ENCODE measurements around the gene FMN1. TPM values are rescaled to one million over a fixed set of nuclear protein-coding genes. Genes with fewer than 3 reads are reported as not detected.

FMN1 gene
- polyA plus RNA-seq, 3 donors = 0.28 to 3.7 (median 0.34) TPM

DNA sequence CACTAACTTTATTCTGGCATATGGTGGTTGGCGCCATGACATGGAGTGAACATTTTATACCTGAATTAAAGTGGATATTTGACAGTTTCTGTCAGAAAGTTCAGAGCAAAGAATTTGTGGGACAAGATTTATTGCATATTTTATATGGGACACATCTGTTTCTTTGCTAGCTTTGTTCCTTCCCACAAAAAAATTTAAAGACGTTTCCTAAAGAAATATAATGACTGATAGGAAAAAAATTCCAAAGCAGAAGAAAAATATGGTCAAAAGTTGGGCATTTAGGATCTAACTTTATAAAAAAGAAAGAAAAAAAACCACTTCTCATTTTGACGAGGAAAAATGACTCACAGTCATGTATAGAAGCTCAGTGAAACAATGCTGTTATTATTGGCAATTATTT is 375.1 kb downstream of the FMN1 start:
- peaks cover 0 to 2% of the 10 kb centered on the region in 2 donors for H3K27me3 ChIP-seq (ENCODE audit: control insufficient read depth in 2 of 2, insufficient read depth in 2 of 2, low read length in 2 of 2)
- H3K9ac ChIP-seq (ENCODE audit: insufficient read depth, low read length, poor library complexity, severe bottlenecking) = no peak overlapping the region
- H3K9me3 Mint-ChIP-seq = peaks cover 0 to 3% (median 0%) of the 10 kb centered on the region in 7 donors
- TF ChIP-seq, protein P1, sequence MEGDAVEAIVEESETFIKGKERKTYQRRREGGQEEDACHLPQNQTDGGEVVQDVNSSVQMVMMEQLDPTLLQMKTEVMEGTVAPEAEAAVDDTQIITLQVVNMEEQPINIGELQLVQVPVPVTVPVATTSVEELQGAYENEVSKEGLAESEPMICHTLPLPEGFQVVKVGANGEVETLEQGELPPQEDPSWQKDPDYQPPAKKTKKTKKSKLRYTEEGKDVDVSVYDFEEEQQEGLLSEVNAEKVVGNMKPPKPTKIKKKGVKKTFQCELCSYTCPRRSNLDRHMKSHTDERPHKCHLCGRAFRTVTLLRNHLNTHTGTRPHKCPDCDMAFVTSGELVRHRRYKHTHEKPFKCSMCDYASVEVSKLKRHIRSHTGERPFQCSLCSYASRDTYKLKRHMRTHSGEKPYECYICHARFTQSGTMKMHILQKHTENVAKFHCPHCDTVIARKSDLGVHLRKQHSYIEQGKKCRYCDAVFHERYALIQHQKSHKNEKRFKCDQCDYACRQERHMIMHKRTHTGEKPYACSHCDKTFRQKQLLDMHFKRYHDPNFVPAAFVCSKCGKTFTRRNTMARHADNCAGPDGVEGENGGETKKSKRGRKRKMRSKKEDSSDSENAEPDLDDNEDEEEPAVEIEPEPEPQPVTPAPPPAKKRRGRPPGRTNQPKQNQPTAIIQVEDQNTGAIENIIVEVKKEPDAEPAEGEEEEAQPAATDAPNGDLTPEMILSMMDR (IDR thresholded peaks at IDR 0.05) = no peak
- no peaks in the 10 kb centered on the region for H3K4me1 ChIP-seq (ENCODE audit: control insufficient read depth in 1 of 2, insufficient read depth in 2 of 2, low read length in 2 of 2)
- no peak overlapping the region for H2AFZ ChIP-seq (ENCODE audit: insufficient read depth, low read depth, low read length, poor library complexity, severe bottlenecking)
- intact Hi-C loops (cut with micrococcal nuclease) = no loop called here
- H3K27me3 Mint-ChIP-seq (ENCODE audit: low read depth in 3 of 3) = peaks cover 0 to 4% (median 2%) of the 10 kb centered on the region in 3 donors
- H3K4me2 ChIP-seq (replicated peaks; ENCODE audit: extremely low read depth, low read length, poor library complexity, severe bottlenecking) = no peak overlapping the region
- no peaks in the 10 kb centered on the region for H3K79me2 ChIP-seq (ENCODE audit: insufficient read depth, low read length)
- DNase-seq = no peak
- H3K36me3 Mint-ChIP-seq = no peaks in the 10 kb centered on the region
- no peak overlapping the region for H3K27ac Mint-ChIP-seq
- H3K9me3 ChIP-seq (replicated peaks in 1 of 2; ENCODE audit: control insufficient read depth in 1 of 2, insufficient read depth in 1 of 2, low read length in 2 of 2) = no peaks in the 10 kb centered on the region
- no CpG with 5 or more reads among the region's 3 CpGs for WGBS (ENCODE audit: insufficient coverage)
- no peak overlapping the region for H3K4me3 ChIP-seq (replicated peaks in 1 of 3; ENCODE audit: low read depth in 2 of 3, low read length in 3 of 3)
- no peak overlapping the region for H3K4me3 Mint-ChIP-seq
- no peaks in the 10 kb centered on the region for H3K4me1 Mint-ChIP-seq
- no peaks in the 10 kb centered on the region for H3K36me3 ChIP-seq (replicated peaks in 1 of 2; ENCODE audit: control insufficient read depth in 1 of 2, insufficient read depth in 2 of 2, low read length in 2 of 2)
- no peaks in the 10 kb centered on the region for H4K20me1 ChIP-seq (ENCODE audit: insufficient read depth, low read length)
- H3K27ac ChIP-seq (ENCODE audit: low read depth in 1 of 2, low read length in 2 of 2) = no peak overlapping the region

DNA sequence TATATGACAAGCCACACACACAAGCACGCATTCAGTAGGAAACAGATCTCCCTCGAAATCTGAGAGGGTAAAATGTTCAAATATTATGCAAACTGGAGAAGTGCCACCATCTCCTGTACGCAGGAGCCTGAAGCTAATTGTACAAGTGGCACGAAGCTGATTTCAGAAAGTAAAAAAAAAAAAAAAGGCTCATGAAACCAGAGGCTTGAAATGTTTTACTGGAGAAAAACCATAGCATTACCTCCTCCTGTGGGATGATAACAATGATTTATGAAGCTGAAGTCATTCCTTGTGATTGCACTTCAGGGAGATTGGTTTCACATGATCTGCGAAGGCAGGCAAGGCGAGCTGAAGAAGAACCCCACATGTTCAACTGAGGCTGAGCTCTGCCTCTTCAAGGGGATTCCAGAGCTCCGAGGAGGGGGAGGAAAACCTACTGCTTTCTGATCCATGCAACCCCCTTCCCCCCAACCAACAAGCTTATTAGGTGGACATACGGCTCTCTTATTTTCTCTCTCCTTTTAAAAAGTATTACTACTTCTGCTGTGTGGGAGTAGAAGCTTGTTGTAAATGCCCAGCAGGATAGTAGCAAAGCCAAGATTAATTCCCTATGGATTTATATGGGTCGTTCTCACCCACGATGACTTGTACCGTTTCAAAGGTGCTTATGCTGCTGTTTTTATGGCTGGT is 375.6 kb downstream of the FMN1 start:
- Mint-ChIP-seq H3K9me3 (peaks cover 0 to 3% (median 0%) of the 10 kb centered on the region in 7 donors), H3K27me3 (ENCODE audit: low read depth in 3 of 3) (peaks cover 0 to 4% (median 2%) of the 10 kb centered on the region in 3 donors), H3K4me3 (no peak overlapping the region), H3K4me1 (no peaks in the 10 kb centered on the region), H3K36me3 (no peaks in the 10 kb centered on the region), H3K27ac (no peak overlapping the region)
- TF ChIP-seq, protein P1 (IDR thresholded peaks at IDR 0.05) = no peak
- H3K4me2 ChIP-seq (replicated peaks; ENCODE audit: extremely low read depth, low read length, poor library complexity, severe bottlenecking) = no peak overlapping the region
- H3K27ac ChIP-seq (ENCODE audit: low read depth in 1 of 2, low read length in 2 of 2) = no peak overlapping the region
- no peaks in the 10 kb centered on the region for H3K36me3 ChIP-seq (replicated peaks in 1 of 2; ENCODE audit: control insufficient read depth in 1 of 2, insufficient read depth in 2 of 2, low read length in 2 of 2)
- H3K4me1 ChIP-seq (ENCODE audit: control insufficient read depth in 1 of 2, insufficient read depth in 2 of 2, low read length in 2 of 2) = no peaks in the 10 kb centered on the region
- intact Hi-C loops (cut with micrococcal nuclease) = no loop called here
- H3K4me3 ChIP-seq (replicated peaks in 1 of 3; ENCODE audit: low read depth in 2 of 3, low read length in 3 of 3) = no peak overlapping the region
- no peak for DNase-seq
- no peaks in the 10 kb centered on the region for H3K9me3 ChIP-seq (replicated peaks in 1 of 2; ENCODE audit: control insufficient read depth in 1 of 2, insufficient read depth in 1 of 2, low read length in 2 of 2)
- H3K27me3 ChIP-seq (ENCODE audit: control insufficient read depth in 2 of 2, insufficient read depth in 2 of 2, low read length in 2 of 2) = peaks cover 0 to 2% of the 10 kb centered on the region in 2 donors
- no peaks in the 10 kb centered on the region for H3K79me2 ChIP-seq (ENCODE audit: insufficient read depth, low read length)
- H3K9ac ChIP-seq (ENCODE audit: insufficient read depth, low read length, poor library complexity, severe bottlenecking) = no peak overlapping the region
- no peak overlapping the region for H2AFZ ChIP-seq (ENCODE audit: insufficient read depth, low read depth, low read length, poor library complexity, severe bottlenecking)
- no peaks in the 10 kb centered on the region for H4K20me1 ChIP-seq (ENCODE audit: insufficient read depth, low read length)
- 89% methylated on average over 3 of the region's 11 CpGs for WGBS (ENCODE audit: insufficient coverage)
